HG03159 (cell line): ENCODE data around the gene MKNK2.

Source experiments
- ATAC-seq: cut with Tn5 transposase; IDR thresholded peaks from one replicate; pipeline ENCODE4 v1.9.1; 2021; ENCODE audit warnings: mild to moderate bottlenecking, moderate library complexity; ENCODE audit not compliant: unreplicated experiment

The MKNK2 gene

DNA sequence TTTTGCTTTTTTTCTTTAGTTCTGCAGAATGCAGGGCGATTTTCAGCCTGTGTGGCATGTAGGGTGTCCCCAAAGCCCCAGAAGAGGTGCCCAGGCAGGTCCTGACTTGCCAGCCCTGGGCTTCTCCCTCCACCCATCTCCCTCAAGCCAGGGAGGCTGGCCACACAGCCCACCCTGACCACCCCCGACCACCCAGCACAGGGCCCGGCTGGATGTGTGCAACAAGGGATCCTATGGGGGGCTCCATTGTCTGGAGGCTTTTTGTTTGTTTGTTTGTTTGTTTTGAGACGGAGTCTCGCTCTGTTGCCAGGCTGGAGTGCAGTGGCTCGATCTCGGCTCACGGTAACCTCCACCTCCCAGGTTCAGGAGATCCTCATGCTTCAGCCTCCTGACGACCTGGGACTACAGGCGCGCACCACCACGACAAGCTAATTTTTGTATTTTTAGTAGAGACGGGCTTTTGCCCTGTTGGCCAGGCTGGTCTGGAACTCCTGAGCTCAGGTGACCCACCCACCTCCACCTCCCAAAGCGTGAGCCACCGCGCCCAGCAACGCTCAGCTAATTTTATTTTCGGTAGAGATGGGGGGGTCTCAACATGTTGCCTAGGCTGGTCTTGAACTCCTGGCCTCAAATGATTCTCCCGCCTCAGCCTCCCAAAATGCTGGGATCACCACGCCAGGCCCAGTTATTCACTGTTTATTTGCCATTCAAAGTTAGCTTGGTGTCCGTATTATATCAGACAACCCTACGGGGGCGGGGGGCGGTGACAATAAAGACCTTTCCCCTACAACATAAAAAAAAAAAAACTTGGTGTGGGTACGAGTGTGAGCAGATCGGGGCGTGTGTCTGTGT lies 7.8 kb upstream of the MKNK2 start:
- no peak for ATAC-seq

DNA sequence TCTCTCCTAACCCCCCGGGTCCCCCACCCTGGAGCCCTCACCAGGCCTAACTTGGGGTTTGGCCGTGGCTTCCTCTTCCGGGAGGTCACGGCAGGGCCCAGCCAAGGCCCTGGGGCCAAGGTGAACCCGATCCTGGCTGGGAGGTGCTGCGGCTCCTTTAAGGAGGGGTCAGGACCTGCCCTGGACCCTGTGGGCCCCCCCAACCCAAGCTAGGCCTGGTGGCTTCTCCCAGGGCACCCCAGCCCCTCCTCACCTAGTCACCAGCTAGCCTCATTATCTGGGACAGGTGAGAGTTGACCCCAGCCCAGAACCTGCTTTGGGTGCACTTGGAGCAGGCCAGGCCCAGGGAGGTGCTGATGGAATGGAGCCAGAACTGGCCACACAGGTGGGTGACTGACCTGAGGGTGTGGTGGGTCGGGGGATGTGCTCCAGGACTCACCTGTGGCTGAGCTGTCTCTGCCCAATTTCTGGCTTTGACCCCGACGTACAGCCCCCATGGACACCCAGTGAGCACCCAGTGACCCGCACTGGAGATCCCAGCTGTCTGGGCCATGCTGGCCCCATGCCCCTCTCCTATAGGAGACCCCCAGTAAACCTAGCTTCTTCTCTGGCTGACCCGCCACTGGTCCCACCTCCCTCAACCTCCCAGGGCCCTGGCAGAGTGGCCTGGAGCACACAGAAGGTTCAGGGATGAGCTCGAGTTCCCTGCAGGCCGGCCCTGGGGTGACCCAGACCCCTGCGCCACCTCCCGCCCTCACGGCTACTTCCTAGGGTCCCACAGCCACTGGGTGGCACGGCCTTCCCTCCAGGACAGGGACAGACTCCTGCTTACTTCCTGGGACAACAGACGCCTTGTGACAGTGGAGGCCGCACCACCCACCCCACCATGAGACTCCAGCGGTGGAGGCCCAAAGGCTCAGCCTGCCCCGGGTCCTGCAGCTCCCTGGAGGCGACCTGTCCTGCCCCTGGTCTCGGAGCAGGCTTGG lies 6.7 kb upstream of the MKNK2 start:
- no peak for ATAC-seq

DNA sequence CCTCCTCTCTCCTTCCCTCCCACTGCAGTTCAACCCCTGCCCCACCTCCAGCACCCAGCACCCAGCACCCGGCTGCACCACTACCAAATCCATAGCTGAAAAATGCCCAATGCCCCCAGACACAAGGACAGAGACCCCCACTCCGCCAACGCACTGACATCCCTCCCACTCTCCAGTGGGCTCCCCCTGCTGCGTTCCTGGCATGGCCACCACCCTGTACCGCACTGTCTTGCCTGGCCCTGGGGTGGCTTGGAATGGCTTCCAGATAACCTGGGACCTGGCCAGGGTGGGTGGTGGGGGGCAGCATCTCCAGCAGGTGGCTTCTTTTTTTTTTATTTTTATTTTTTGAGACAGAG lies 5.8 kb upstream of the MKNK2 start:
- no peak for ATAC-seq

DNA sequence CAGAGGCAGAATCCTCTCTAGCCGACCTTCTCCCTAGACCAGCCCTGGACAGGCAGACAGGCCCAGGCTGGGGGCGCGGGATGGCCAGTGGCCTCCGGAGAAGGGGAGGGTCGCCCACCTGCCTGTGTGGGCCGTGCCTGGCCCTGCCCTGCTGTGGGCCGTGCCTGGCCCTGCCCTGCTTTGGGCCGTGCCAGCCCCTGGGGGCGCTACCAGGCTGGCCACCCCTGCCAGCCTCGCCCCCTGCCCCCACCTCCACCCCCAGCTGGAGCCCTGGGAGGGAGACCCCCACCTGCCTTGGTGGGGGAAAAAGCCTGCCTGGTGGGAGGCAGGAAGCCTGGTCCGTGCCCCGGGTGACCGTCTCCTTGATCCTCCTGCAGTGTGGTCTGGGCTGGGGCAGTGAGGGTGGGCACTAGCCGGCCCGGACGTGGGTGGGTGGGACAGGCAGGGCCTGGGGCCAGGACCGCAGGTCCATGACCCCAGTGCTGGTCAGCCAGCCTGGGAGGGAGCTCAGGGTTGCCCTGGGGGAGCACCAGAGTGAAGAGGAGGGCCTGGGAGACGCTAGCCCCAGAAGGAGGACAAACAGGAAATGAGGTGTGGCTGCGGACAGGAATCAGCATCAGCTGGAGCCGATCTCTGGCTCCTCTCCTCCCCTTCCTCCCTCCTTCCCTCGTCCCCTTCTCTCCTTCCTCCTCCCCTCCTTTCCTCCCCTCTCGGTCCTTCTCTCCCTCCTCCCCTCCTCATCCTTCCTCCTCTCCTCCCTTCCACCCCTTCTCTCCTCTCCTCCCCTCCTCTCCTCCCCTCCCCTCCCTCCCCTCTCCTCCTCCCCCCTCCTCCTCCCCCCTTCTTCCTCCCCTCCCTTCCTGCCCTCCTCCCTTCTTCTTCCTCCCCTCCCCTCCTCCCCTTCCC lies 5.1 kb upstream of the MKNK2 start:
- no peak for ATAC-seq

DNA sequence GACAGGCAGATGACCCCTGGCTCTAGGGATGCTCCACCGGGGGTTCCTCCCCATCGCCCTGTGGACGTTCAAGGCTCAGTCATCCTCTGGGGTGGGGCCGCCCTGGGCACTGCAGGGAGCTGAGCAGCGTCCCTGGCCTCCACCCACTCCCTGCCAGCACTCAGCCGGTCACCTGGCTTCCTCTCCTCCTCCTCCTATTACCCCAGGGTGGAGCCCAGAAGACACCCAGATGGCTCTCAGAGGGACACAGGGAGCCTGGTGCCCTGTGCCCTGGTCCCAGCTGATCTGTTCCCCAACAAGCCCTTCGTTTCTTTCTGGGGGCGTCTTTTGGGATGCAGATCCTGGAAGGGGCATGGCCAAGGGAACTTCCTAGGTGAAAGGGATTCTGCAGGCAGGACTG lies 3.7 kb upstream of the MKNK2 start:
- no peak for ATAC-seq

DNA sequence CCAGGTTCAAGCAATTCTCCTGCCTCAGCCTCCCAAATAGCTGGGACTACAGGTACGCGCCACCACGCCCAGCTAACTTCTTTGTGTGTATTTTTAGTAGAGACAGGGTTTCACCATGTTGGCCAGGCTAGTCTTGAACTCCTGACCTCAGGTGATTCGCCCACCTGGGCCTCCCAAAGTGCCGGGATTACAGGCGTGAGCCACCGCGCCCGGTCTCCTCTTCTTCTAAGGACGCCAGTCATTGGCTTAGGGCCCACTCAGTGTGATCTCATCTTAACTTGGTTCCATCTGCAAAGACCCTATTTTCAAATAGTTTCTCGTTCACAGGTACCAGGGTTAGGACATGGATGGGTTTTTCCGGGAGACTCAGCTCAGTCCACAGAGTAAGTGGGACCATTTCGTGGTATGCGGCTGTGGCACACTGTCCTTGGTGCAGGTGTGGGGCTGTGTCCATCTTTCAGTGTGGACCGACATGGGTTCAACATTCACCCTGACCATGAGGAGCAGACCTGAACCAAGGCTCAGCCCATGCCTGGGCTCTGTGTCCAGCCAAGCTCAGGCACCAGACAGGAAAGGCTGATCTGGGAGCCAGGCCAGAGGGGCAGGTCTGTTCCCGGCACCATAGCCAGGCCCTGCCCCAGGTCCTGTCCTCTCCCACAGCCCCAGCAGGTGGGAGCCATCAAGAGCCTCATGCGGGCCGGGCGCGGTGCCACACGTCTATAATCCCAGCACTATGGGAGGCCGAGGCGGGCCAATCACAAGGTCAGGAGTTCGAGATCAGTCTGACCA lies 2.8 kb upstream of the MKNK2 start:
- no peak for ATAC-seq

DNA sequence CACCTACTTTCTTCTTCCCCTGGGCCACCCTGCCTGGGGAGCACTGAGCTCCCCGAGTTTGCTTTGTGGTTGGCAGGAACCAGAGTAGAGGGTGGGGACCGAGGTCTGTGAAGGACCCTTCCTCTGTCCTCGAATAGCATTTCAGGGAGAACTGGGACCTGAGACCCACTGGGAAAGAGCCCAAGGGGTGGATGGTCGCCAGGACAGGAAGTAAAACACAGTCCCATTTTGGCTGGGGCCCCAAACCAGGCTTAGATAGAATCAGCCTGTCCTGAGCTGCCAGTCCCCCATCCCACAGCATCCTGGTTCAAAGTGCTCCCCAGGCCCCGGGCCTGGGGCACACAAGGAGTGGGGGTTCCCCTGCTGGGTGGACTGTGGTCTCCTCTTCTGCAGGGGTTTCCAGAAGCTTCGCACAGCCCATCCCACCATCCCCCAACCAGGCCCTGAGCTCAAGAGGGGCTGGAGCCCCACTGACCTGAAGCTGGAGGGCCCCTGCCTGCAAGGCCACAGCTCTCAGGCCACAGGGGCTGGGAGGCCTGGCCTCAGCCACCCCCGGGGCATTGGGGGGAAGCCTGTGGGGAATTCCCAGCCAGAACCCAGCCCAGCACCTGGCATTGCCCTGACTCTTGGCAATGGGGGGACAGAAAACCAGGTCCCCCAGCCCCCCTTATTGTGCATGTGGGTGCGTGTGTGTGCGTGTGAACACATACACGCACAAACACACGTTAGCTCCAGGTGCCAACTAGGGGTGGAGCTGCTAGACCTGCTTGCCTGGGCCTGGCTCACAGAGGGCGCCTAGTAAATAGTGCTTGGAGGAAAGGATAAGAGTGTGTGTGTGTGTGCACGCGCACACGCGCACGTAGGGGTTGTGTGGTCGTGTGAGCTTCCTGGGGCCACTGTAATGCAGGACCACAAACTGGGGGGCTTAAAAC lies 995 bp upstream of the MKNK2 start:
- no peak for ATAC-seq

DNA sequence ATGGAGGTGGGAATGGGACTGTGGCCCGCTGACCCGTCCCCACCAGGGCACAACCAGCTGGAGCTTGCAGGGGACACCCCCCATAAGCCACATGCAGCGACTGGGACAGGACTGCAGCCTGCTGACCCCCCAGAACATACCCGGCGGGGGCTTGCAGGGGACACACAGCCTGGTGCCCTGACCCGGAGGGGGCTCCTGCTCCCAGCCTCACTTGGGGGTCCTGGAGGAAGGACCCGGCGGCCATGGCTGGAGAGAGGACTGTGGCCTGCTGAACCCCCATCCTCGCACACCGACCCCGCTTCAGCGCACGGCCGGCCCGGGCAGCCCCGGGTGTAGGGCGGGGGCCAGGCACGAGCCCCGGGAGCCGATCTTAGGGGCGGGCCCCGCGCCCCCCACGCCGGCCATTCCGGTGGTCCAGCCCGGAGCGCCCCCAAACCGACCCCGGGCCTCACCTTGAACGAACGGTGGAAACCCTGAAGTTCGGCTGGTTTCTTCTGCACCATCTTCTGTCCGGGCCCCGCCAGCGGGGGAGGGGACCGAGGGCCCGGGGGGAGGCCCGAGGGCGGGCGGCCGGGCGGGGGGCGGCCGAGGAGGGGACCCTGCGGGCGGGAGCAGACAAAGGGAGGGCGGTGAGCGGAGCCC lies 574 bp downstream of the MKNK2 start:
- ATAC-seq, result peak; percentile 12

DNA sequence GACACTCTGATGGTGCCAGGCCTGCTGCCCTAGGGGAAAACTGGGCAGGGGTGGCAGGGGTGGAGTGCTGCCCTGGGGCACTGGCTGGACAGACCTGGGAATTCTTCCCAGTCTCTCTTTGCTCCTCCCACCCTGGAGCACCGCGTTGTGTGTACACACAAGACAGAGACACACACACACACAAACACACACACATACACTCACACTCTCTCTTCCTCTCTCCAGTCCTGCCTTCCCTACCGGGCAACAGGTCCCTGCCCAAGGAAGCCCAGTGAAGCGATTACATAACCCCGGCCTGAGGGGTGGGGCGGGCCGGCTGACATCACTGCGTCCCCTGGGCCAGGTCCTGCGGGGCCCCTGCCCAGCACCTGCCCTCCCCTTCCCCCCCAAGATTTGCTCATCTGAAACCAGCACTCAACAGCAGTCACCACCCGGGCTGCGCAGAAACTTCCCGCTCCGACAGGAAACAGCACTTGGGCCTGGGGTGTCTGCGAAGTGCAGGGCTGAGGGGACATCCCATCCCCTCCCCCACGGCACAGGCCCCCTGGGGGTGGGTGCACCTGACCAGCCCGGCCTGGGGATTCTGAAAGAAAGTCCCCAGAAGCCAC lies 1.2 kb downstream of the MKNK2 start:
- ATAC-seq, result peak; percentile 25

DNA sequence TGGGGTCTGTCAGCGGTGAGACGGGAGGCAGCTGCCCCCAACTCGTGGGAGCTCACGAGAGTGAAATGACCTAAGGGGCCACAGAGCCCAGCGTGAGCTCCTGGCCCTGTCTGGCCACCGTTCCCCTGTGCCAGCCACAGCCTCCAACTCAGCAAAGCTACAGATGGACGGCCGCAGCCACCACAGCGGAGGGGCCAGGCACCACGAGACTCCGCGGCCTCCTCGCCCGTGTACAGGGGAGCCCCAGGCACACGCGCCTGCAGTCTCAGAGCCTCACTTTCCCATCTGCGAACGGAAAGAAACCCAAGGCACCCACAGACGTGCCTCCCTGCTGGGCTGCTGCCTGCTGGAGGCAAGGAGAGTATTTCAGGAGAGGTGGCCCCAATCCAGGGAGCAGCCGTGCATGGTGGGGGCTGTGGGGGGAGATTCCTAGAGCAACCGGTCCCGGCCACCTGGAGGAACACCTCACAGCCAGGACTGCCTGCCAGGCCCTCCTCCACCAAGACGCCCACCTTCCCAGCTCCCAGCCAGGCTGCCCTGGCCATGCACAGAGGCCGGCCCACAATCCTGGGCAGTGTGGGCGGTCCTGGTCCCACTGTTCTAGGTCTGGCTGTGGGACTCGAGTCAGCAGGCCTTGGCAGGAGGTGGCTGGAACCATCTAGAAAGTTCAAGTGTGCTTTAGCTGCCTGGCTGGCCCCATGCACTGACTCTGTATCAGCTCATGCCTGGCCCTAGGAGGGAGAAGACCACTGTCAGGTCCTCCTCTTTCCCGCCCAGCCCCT lies 1.9 kb downstream of the MKNK2 start:
- no peak for ATAC-seq

DNA sequence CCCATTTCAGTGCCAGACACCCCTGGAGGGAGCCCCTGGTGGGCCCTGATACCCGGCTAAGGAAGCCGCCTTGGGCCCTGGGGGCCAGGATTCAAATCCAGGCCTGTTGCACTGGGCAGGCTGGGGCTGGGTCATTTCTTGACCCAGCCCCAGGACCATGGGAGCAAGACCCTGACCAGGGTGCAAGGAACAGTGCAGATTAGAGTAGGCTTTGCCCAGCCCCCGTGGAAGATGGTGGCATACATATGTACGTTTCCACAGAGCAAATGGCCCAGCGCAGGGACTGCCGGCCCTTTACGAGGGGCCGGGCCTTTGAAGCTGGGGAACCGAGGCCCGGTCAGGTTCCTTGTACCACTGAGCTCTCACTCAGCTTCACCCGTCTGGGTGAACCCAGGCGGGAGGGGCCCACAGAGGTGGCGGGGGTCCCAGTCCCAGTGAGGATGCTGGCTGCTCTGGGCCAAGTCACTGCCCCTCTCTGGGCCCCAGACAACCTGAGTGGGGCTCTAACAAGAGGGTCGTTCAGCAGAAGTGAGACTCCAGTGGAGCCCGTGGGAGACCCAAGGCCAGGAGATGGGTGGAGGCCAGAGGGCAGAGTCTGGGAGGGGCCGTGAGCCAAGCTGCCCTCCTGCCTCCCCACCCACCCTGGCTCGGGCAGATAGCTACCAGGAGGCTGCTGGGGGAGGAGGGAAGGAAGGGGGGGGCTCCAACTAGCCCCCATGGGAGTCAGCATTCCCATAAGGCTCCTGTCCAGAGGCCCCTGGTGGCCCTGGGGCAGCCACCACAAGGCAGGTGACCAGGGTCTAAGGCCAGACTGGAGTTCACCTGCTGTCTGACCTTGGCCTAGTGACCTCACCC lies 2.7 kb downstream of the MKNK2 start:
- ATAC-seq, result no peak

DNA sequence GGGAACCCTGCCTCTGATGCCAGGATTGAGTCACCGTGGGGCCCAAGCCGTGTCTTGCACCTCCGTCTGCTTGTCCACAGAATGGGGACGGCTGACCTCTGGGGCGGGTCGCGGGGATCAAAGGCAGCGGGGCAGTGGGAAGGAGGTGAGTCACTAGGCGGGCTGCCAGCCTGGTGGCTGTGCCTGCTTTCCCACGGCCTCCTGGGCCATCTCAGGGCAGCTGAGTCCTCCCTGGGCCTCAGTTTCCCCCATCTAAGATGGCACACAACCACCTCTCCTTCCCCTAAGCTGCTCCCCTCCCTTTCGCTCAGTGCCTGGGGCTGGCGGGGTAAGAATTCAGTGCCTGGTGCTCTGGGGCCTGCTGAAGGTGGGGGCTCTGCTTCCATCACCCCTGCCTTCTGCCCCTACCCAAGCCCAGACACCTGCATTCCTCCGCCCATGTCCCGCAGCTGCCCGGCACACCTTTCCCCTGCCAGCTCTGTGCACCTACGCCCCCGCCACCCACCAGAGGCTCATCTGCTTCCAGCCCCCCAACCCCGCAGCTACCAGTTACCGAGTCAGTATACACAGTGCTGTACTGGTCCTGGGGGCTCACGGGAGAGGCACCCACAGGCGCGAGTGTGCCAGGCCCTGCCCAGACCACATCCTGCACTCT lies 3.5 kb downstream of the MKNK2 start:
- ATAC-seq, result no peak

DNA sequence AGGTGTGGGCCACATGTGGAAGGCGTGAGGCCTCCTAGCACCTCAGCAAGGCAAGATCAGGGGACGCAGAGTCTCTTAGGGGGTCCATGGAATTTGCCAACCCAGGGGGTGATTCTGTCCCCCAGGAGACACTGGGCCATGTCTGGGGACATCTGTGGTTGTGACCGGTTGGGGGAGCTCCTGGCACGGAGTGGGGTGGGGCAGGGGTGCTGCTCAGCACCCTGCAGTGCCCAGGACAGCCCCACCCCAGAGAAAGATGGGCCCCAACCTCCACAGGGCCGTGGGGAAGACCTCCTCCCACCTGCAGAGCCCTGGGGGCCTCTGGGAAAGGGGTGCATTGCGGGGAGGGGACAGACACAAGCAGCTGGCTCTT lies 4.0 kb downstream of the MKNK2 start:
- ATAC-seq, result no peak

DNA sequence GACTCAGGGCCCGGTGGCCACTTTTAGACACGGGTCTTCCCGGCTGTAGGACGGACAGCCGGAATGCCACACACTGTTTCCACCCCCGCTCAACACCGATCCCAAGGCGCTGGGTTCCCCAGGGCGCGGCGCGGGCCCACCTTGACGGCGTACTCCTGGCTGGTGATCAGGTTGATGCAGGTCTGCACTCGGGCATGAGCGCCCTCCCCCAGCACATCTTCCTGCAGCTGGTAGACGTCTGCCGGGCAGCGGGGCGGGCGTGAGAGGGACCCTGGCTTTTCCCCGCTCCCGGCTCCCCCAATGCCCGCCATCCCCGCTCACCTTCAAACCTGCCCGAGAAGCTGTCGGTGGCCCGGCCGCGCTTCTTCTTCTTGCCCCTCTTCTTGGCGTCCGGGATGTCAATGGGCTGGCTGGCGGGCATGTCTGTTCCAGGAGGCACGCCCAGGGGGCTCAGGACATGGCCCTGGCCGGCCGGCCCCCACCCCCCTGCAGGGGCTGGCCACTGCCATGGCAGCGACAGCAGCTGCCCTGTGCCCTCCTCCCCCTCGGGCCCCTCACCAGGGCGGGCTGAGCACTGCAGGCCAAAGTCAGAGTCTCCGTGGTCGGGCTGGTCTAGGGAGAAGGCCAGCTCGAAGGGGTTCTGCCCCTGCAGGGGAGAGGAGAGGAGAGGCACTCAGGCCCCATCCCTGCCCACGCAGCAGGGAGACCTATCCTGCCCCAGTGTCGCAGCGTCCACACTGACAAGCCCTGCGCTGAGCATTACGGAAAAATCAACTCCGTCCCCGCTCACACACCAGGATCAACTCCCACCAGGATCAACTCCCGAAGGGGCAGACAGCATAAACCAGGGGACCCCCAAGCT lies 4.8 kb downstream of the MKNK2 start:
- no peak for ATAC-seq

DNA sequence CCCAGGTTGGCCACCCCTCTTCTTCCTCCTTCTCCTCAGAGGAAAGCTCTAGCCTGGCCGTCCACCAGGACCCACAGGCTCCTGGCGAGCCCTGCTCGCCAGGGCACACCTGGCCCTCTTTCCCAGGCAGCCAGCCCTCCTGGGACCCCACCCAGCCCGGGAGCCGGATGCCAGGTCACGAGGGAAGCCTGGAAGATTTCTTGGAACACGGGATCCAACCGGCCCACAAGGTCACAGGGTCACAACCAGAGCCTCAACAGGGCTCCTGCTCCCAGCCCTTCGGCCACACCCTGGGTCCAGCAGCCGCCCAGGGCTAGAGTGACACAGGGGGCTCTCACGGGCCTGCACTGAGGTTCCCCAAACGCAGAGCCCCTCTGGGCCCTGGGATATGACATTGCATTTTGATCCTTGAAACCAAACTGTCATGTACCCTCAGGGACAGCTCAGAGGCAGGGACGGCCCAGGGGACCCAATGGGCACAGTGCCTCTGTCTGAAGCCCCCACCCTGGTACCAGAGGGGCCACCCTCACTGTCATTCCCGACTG lies 5.5 kb downstream of the MKNK2 start:
- no peak for ATAC-seq
